NOMO-1 treated with dmso at 0.1 percent for 144 hours (cell line): ENCODE results near the gene OLIG2.

Experiments used
- DNase-seq: peaks from one replicate; lab custom pipeline; 2025; ENCODE audit not compliant: unreplicated experiment; lab: John Stamatoyannopoulos, UW

Gene OLIG2

GRCh38 chr21:33025489-33026442 lies at the start of gene OLIG2:
OLIG2 (plus strand) TSS chr21:33025935; CDS start chr21:33026863, 928 bp downstream.
- peak; percentile 93 for DNase-seq

GRCh38 chr21:32976791-32977190 lies 48.9 kb upstream of the OLIG2 start:
- DNase-seq = no peak

GRCh38 chr21:32977216-32977615 lies 48.5 kb upstream of the OLIG2 start:
- no peak for DNase-seq

GRCh38 chr21:32978331-32979270 lies 47.1 kb upstream of the OLIG2 start:
- no peak for DNase-seq

- DNase-seq = no peak
These were observed 46.0 kb upstream of the OLIG2 start for GRCh38 chr21:32979598-32980268.

- DNase-seq = no peak
These were observed 44.6 kb upstream of the OLIG2 start for GRCh38 chr21:32981096-32981495.

- DNase-seq = no peak
These were observed 35.1 kb upstream of the OLIG2 start for GRCh38 chr21:32990666-32991065.

- no peak for DNase-seq
These were observed 34.4 kb upstream of the OLIG2 start for GRCh38 chr21:32991361-32991760.

GRCh38 chr21:32993894-32994293 lies 31.8 kb upstream of the OLIG2 start:
- no peak for DNase-seq

- DNase-seq = no peak
These were observed 31.4 kb upstream of the OLIG2 start for GRCh38 chr21:32994305-32994704.

- DNase-seq = peak; percentile 85
These were observed 18.0 kb upstream of the OLIG2 start for GRCh38 chr21:33007747-33008146.

- DNase-seq = no peak
These were observed 17.2 kb upstream of the OLIG2 start for GRCh38 chr21:33008333-33009051.

- DNase-seq = no peak
These were observed 14.8 kb upstream of the OLIG2 start for GRCh38 chr21:33010931-33011330.

GRCh38 chr21:33011462-33011861 lies 14.3 kb upstream of the OLIG2 start:
- no peak for DNase-seq

GRCh38 chr21:33013626-33014025 lies 12.1 kb upstream of the OLIG2 start:
- DNase-seq = no peak

GRCh38 chr21:33014331-33014730 lies 11.4 kb upstream of the OLIG2 start:
- no peak for DNase-seq

- DNase-seq = no peak
These were observed 10.6 kb upstream of the OLIG2 start for GRCh38 chr21:33015096-33015495.

GRCh38 chr21:33015756-33016155 lies 10.0 kb upstream of the OLIG2 start:
- no peak for DNase-seq

GRCh38 chr21:33018707-33019465 lies 6.8 kb upstream of the OLIG2 start:
- no peak for DNase-seq

GRCh38 chr21:33019516-33019884 lies 6.2 kb upstream of the OLIG2 start:
- DNase-seq = no peak
